ENCODE results near the gene CEP55.

GRCh38 chr10:93462881-93463280 is 33.5 kb upstream of the CEP55 start:
- TF ChIP-seq EZH2 (IDR thresholded peaks at IDR 0.05; ENCODE audit: insufficient read depth, poor library complexity, severe bottlenecking) (no peak), EZH2phosphoT487 (IDR thresholded peaks at IDR 0.05; ENCODE audit: insufficient read depth, low read depth) (no peak)
